ENCODE results near the gene RNF212.

RNF212 gene

DNA sequence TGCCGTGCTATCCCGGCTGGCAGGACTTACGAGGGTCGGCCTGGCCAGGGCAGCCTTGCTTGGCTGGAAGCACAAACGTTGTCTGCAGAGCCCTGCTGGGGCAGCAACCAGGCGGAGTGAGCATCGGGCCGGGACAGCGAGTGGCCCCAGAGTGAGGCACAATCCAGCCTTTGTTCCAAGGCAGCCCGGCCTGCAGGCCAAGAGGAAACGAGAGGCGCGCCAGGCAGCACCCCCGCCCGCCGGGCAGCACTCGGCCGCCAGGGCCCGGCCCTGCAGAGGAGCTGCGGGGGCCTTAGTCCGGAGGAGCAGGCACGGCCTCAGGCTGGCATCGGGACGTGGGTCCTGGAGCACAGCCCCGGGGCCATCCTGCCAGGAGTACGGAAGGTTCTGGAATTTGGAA is 77.9 kb downstream of the RNF212 start:
- H3K4me3 ChIP-seq (ENCODE audit: low read depth, low read length): no peak overlapping the region
- DNase-seq (ENCODE audit: low read depth): no peak
- TF ChIP-seq, protein P1, sequence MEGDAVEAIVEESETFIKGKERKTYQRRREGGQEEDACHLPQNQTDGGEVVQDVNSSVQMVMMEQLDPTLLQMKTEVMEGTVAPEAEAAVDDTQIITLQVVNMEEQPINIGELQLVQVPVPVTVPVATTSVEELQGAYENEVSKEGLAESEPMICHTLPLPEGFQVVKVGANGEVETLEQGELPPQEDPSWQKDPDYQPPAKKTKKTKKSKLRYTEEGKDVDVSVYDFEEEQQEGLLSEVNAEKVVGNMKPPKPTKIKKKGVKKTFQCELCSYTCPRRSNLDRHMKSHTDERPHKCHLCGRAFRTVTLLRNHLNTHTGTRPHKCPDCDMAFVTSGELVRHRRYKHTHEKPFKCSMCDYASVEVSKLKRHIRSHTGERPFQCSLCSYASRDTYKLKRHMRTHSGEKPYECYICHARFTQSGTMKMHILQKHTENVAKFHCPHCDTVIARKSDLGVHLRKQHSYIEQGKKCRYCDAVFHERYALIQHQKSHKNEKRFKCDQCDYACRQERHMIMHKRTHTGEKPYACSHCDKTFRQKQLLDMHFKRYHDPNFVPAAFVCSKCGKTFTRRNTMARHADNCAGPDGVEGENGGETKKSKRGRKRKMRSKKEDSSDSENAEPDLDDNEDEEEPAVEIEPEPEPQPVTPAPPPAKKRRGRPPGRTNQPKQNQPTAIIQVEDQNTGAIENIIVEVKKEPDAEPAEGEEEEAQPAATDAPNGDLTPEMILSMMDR (IDR thresholded peaks at IDR 0.05; ENCODE audit: insufficient read depth, low read depth, low read length, missing control alignments): no peak

DNA sequence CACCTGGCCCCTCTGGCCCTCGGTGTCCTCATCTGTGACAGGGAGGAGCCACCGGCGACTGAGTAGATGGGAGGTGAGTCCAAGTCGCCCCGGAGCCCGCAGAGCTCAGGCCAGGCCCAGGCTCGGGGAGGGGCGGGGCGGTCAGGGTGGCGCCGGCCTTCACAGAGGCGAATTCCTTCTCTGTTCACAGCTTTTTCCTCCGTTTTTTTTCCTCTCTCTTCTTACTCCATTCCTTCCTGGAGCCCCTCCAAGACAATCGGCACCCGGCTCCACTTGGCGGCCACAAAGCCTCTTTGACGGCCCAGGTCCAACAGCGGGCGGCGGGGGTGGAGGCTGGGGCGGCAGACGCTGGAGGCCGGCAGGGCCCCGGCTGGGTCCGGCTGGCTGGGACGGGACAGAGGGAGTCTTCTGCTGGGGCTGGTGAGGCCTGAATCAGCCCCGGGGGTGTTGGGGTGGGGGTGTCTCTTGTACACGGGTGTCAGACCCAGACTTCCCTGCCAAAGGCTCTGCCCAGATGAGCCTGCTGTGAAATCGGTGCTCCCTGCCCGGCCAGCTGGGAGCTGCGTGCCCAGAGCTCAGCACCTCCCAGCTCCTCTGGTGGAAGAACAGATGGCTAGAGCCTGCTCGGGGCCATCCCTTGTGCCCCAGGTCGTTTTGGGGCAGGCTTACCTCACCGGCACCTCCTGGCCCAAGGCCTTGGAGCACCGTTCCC is 79.4 kb downstream of the RNF212 start:
- no peak overlapping the region for H3K4me3 ChIP-seq (ENCODE audit: low read depth, low read length)
- TF ChIP-seq, protein P1 (IDR thresholded peaks at IDR 0.05; ENCODE audit: insufficient read depth, low read depth, low read length, missing control alignments): no peak
- no peak for DNase-seq (ENCODE audit: low read depth)

DNA sequence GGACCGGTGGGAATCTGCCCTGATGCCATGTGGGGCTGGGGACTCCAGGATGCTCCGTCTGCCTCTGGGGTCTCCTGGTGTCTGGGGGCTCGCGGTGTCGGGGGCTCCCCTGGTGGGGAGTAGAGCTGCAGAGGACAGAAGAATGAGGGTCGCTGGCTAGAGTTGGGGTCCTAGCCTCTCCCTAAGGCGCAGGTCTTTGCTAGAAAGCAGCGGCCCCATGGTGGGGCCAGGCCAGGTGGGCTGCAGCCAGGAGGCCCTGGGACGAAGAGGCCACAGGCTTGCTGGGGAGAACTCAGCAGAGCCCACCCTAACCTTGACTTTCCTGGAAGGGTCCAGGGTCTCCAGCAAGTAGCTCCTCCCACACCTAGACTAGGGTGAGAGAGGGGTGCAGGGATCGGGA is 80.5 kb downstream of the RNF212 start:
- no peak for DNase-seq (ENCODE audit: low read depth)
- TF ChIP-seq, protein P1 (IDR thresholded peaks at IDR 0.05; ENCODE audit: insufficient read depth, low read depth, low read length, missing control alignments): no peak
- no peak overlapping the region for H3K4me3 ChIP-seq (ENCODE audit: low read depth, low read length)

DNA sequence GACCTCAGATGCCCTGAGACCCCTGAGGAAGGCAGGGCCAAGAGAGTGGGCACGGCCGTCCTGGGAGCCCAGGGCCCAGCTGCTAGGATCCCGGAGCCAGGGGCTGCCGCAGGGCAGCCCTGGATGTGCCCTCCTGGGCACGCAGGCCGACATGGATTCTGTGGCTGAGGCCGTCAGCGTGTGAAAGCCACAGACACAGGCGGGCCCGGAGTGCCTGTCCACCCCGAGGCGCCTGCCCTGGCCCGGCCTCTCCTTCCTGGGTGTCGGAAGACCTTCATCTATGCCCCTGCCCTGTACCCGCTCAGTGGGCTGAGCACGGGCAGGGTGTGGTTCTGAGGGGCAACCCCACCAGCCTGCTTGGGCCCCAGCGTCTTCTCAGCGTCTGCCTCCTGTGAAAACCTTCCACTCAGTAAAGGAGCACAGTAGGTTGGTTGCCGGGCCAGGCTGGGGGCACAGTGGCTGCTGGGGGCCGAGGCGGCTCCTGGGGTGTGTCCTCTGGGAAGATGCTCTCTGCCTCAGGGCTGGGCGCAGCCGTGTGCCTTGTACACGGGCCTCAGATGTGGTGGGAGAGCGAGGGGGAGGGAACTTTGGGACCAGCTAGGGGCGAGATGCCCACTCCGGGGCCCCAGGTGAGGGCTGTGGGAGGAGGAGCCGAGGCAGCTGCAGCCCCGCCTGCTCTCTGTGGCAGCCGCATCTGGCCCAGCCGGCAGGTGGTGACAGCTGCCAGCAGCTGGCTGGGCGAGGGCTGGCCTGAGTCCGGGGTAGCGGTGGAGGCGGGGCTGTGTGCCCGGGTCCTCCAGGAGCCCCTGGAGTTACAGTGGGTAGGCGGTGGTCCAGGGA is 81.2 kb downstream of the RNF212 start:
- no peak for DNase-seq (ENCODE audit: low read depth)
- TF ChIP-seq, protein P1 (IDR thresholded peaks at IDR 0.05; ENCODE audit: insufficient read depth, low read depth, low read length, missing control alignments): no peak
- no peak overlapping the region for H3K4me3 ChIP-seq (ENCODE audit: low read depth, low read length)

DNA sequence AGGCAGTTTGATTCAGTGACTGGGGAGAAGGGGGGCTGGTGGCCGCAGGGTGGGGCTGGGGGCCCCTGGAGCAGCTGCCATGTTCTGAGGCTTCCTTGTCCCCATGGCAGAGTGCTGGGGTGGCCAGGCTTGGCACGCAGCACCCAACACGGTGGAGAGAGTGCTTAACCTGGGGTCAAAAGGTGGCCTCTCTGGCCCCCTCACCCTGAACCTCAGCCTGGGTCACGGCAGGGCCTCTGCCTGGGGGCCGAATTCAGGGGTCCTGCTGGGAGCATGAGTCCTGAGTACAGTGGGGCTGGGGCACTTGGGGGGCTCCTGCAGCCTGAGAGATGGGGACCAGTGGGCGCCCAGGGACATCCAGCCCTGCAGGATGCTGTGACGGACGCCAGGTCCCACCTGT is 82.0 kb downstream of the RNF212 start:
- H3K4me3 ChIP-seq (ENCODE audit: low read depth, low read length): no peak overlapping the region
- DNase-seq (ENCODE audit: low read depth): no peak
- TF ChIP-seq, protein P1 (IDR thresholded peaks at IDR 0.05; ENCODE audit: insufficient read depth, low read depth, low read length, missing control alignments): no peak

DNA sequence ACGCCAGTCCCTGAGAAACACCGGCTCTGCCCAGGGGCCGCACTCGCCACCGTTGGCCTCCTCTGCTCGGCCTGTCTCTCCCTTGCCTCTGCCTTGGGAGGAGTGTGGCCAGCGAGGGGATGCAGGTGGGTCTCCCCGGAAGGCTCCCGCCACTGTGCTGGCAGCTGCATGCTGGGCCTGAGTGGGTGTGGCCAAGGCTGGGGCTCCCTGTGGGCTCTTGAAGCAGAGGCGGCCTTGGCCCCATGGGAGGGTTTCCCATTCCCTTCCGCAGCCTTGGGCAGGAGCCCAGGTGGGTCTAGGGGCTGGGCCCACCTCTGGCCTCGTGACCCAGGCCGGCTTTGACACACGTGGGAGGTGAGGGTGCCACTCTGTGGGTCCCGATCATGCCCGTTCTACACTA is 82.8 kb downstream of the RNF212 start:
- TF ChIP-seq, protein P1 (IDR thresholded peaks at IDR 0.05; ENCODE audit: insufficient read depth, low read depth, low read length, missing control alignments): no peak
- no peak for DNase-seq (ENCODE audit: low read depth)
- no peak overlapping the region for H3K4me3 ChIP-seq (ENCODE audit: low read depth, low read length)
